Stimulated activated CD4-positive, alpha-beta T cell treated with anti-CD3 and anti-CD28 coated beads, Interleukin-4, amount 100 ng/mL, for 24 hours (primary cell): Measurements from ENCODE around the gene ROR1.
"Not testable (repeated sequence)": the region's sequence is repeated elsewhere in the genome, so short reads cannot be mapped to it uniquely, and the experiment has no call there.

Experiments
- DNase-seq: peaks from one replicate; pipeline ENCODE4 v3.0.0-alpha.2; 2020

The ROR1 gene

DNA sequence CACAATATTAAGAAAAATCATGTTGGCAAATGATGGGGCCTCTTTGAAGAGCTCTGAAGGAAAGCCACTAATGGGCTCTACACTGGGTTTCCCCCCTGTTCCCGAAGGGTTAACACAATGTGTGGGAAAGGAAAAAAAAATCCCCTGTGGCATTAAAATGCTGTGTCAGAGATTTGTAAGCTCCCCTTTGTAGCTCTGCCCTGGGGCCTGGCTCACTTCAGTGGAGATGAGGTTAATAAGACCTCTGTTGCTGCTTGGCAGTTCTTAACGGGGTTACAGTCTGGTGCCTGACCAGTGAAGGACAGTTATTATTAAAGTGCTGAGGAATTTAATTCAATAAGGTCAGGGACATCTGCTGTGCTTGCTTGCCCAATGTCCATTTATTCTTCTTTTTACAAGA, 299.9 kb downstream of the ROR1 start:
- no peak for DNase-seq

GRCh38 chr1:64074767-64075166, 300.9 kb downstream of the ROR1 start:
- no peak for DNase-seq

- DNase-seq: no peak
Observed at GRCh38 chr1:64077281-64077940, 303.6 kb downstream of the ROR1 start.

- DNase-seq: no peak
Observed at GRCh38 chr1:64080941-64081562, 307.2 kb downstream of the ROR1 start.

DNA sequence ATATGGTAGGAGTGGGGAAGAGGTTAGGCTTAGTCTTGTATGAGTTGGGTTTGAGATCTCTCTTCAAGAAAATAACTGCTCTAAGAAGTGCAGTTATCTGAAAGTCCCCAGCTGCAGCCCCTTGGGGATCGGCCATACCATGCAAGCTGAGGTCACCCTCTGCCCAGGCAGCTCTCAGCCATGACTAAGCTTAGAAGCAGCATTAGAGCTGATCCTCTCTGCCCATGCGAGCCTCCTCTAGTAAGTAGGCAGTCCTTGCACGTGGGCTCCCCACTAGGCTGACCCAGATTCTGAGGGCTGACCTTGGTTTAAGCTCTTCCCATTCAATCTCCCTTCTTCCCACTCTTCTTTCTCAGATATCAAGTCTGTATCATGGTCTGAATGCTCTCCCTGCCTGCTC, 308.6 kb downstream of the ROR1 start:
- no peak for DNase-seq

DNA sequence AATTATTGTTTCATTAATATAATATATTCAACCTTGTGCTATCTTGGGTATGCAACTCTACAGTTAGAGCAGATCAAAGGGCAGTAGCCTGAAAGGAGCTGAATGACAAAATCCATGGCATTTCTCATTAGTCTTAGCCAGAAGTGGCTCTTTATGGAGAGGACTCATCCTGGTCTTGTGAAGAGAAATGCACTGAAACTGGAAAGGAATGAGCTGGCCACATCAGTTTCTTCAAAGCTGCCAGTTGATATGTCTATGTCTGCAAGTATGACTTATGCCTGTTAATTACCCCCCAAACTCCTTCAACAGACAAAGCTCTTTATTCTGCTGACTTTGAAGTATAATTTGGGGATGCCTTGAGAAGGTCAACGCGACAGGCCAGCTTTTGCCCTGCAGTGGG, 310.6 kb downstream of the ROR1 start:
- no peak for DNase-seq

- no peak for DNase-seq
Observed at GRCh38 chr1:64087768-64088167, 314.0 kb downstream of the ROR1 start.

DNA sequence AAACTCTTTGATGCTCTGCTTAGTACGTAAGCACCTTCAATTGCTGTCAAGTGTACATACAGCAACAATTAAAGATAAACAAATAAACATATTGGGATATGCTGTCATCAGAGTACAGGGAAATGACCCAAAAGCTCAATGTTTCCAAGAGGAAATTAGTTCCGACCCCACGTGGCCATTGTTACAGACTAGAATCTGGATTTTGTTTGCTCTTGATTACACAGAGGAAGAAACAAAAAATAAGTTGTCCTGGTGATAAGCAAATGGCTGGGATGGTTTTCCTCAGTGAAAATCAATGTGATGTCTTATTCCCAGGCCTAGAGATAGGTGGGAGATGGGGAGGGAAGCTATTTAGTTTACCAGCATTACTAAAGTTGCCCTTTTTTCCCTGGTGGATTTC, 316.6 kb downstream of the ROR1 start:
- no peak for DNase-seq

GRCh38 chr1:64092851-64093371, 319.1 kb downstream of the ROR1 start:
- no peak for DNase-seq

DNA sequence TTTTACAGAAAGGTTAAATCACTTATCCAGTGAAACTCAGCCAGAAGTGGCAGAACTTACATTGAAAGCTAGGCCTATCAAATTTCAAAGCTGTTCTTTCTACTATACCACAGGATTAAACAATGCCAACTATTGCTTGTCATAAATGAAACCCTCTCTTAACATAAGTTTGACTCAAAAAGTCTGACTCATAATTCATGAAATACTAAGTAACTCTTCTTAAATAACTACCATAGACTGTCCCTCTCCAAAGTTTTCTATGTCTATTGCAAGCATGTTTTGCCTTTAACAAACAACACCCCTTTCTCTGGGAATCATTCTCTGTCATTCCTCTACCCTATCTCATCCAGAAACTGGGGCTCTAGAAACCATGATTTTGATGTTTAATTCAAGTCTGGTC, 320.1 kb downstream of the ROR1 start:
- DNase-seq: no peak

DNA sequence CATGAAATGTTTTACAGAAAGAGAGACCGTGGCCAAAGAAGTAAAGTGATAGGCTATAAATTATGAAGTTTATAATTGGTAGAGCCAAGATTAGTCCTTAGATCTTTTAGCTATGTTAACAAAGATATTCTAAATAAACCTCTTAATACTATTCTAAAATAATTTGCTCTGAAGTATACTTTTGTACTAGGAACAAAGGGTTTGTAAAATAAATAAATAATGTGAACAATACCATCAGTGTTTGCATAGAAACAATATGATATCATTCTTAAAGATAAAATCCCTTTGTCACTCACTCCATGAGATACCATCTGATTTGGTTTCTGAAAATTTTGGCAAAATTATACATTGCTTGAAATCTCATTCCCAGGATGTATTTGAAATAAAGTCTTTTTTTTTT, 322.0 kb downstream of the ROR1 start:
- DNase-seq: no peak

- no peak for DNase-seq
Observed at GRCh38 chr1:64097859-64098258, 324.0 kb downstream of the ROR1 start.

GRCh38 chr1:64098436-64098835, 324.6 kb downstream of the ROR1 start:
- DNase-seq: no peak

DNA sequence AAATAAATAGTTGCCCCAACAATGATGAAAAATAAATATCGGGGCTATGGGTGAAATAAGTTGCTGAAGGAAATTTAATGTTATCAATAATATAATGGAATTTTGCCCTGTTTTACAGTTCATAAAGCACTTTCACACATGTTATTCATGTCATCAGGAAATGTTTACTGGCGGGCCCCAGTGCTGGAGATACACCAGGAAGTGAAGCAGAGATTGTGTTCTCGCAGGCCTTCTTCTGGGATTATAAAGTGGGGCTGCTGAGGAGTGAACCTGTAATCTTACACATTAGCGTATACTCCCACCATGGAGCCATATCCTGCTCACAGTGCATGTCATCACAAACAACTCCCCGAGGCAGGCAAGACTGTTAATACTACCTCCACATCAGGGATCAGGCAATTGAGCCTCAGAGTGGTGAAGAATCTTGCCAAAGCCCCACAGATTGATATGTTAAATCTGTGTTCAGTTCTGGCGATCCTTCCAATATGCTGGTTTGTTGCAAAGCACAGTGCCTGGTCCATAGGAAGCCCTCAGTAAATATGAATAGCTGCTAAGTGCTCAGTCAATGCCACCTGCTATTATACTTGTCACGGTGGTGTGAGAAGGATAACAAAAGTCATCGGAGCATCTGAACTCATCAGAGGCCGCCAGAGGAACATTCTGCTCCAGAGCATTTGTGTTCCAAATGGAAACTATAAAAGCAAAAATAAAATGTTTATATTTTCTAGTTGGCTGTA, 325.2 kb downstream of the ROR1 start:
- DNase-seq: no peak

GRCh38 chr1:64100791-64101190, 327.0 kb downstream of the ROR1 start:
- no peak for DNase-seq

DNA sequence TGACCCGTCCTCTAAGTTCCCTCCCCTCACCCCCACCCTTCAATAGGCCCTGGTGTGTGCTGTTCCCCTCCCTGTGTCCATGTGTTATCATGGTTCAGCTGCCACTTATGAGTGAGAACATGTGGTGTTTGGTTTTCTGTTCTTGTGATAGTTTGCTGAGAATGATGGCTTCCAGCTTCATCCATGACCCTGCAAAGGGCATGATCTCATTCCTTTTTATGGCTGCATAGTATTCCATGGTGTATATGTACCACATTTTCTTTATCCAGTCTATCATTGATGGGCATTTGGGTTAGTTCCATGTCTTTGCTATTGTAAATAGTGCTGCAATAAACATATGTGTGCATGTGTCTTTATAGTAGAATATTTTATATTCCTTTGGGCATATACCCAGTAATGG, 330.8 kb downstream of the ROR1 start:
- not testable (repeated sequence) for DNase-seq

- DNase-seq: no peak
Observed at GRCh38 chr1:64107118-64107519, 333.3 kb downstream of the ROR1 start.

DNA sequence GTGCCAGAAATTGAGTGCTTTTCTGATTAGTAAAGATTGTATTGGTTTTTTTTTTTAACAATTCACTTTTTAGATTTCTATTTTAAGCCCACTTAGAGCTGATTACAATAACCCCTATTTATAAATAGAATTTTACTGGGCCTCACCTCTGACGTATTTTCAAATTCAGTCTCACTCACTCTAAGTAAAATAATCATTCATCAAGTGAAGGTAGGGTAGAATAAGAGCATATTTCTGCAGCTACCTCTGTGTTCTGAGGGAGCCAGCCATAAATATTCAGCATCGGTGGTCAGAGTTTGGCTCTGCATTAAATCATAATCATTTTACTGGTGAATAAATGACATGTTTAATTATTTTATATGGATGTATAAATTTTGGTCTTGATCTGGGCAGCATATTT, 333.8 kb downstream of the ROR1 start:
- DNase-seq: no peak

- no peak for DNase-seq
Observed at GRCh38 chr1:64110924-64111777, 337.3 kb downstream of the ROR1 start.

GRCh38 chr1:64111787-64112186, 338.0 kb downstream of the ROR1 start:
- DNase-seq: no peak

GRCh38 chr1:64112281-64112680, 338.5 kb downstream of the ROR1 start:
- DNase-seq: no peak

DNA sequence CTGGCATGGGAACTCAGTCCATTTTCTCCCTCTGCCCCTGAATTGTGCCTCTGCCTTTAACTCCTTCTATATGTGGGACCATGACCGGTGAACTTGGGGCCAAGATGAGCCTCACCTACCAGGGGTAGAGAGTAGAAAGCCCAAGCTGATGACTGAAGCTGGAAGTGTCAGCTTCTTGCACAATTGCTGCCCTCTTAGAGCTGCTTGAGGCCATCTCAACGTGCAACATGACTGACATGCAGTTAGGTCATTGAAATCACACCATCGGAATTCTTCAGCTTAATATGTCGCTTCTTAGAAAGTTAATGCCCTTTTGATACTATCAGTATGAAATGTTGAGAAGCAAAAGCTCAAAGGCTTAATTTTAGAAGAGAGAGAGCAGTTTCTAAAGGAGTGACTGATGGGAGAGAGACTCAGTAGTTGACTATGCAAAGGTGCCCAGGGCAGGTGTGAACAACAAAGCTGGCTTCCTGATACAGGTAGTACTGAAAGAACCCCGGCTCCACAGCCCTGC, 340.3 kb downstream of the ROR1 start:
- no peak for DNase-seq

DNA sequence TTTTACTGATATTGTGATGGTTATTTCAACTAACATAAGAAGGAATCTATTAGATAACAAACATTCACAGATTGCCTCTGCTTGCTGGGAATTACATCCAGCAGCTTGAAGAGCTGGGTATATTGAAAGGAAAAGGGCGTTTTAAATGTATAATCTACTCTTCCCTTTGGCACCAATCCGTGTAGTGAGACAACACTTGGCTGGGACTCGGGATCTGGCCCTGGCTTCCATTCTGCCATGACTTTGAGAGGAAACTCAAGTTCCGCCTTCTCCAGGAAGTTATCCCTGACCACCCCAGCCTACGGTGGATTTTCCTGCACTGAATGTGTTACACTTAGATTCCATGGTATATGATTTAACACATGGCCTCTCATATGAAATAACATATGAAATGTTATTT, 342.7 kb downstream of the ROR1 start:
- DNase-seq: no peak
